Activated CD8-positive, alpha-beta memory T cell treated with anti-CD3 and anti-CD28 coated beads, Interleukin-2, amount 50 U/mL, for 1 hour (primary cell): ENCODE measurements around the gene FMNL2.
"Not testable (repeated sequence)": the region's sequence is repeated elsewhere in the genome, so short reads cannot be mapped to it uniquely, and the experiment has no call there.

ENCODE experiments used
- DNase-seq: peaks from one replicate; pipeline ENCODE4 v3.0.0-alpha.2; 2020; ENCODE audit errors: extremely low read depth

Gene FMNL2

GRCh38 chr2:152468899-152469692, 134.1 kb downstream of the FMNL2 start:
- no peak for DNase-seq

DNA sequence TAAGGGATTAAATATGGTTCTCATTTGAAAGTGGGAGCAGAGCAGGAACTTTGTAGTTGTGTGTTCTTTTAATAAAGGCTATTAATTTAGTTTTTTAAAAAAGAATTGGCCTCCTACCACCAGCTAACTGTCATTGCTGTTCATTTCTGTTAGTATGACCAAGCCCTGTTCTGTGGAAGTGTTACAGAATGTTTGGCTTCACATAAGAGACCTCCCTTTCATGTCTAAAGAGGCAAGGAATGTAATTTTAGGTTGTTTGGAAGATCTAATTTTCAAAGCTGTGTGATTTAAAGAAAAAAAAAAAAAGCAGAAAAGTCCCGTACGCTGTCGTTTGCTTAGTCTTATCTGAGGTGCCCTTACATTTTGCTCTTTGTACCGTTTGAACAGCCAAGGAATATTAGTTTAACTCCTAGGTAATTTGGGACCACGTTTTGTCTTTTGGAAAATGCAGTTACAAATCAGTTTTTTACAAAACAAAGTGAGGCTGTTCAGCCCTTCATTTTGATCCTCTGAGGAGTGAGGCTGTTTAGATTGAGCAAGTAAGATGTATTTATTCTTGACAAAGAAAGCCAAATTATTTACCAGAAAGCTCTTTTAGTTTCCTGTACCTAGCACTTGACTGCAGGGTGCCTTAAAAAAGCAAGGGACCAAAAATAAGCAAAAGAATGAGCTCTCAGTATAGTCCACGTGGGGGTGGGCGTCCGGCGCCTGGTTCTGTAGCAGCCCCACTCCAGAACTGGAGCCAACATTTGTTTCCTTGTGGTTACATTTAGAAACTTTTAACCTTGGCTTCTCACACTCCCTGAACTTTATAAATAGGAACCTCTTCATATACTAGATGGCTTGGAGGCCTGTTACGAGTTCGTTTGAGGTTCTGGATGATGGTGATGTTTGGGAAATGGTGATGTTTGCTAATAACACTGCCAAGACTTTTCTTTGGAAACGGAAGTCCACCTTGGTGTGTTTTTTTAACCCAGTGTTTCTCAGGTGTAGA, 136.2 kb downstream of the FMNL2 start:
- no peak for DNase-seq

- no peak for DNase-seq
These were observed 137.5 kb downstream of the FMNL2 start for GRCh38 chr2:152472481-152472887.

DNA sequence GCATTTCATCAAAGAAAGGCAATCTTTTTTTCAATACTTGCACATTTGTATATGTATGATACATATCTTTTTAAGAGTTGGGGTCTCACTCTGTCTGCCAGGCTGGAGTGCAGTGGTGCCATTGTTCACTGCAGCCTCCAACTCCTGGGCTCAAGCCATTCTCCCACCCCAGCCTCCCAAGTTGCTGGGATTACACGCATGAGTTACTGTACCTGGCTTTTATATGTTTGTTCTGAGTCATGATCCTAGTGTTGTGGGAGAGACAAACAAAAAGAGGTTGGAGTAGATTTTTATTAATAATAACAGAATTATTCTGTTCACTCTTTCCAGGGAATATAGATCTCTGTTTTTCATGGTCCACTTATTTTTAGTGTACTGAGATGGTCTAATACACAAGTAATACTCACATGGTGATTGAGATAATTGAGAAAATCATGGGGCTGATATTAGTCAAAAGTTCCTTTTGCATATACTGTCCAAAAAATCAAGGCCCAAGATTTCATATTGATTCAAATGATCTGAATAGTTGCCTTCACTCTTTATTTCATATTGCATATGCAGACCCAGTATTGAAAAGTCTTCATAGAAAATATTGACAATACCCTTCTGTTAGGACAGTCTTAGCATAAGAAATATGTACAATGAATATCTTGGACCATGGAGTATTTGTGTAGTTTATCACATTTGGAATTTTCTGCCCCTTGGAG, 138.3 kb downstream of the FMNL2 start:
- no peak for DNase-seq

- not testable (repeated sequence) for DNase-seq
These were observed 139.5 kb downstream of the FMNL2 start for GRCh38 chr2:152474523-152474922.

GRCh38 chr2:152475982-152476381, 141.0 kb downstream of the FMNL2 start:
- DNase-seq: no peak

DNA sequence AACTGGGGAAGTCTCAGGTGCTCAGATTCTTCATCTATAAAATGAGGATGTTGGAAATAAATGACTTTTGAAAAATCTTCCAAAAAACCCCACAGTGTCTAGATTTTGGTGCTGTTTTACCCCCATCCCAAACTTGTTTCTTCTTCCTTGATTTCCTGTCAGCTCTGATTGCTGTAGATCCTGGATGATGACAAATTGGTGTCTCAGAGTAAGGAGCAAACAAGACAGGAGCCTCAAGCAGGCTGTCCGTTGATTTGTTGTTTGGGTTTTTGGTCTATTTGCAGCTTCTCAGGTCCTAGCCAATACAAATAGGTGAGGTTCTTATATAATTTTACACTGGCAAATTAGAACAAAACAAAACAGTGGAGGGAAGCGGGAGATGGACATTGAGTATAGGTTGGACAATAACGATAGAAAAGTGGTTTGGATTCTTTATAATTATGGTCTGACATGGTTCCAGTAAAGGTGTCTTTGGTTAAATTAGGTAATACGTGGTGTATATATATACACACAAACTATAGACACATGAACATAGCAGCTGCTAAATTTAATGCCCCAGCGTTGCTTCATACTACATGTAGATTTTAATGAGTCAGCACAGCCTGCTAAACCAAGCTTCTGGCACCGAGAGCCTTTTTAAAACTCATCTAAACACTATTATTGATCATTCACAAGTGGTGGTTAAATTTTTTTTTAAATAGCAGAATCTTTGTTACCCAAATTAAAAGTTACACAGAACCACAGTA, 142.5 kb downstream of the FMNL2 start:
- no peak for DNase-seq

GRCh38 chr2:152479282-152479681, 144.3 kb downstream of the FMNL2 start:
- no peak for DNase-seq

- no peak for DNase-seq
These were observed 145.9 kb downstream of the FMNL2 start for GRCh38 chr2:152480821-152481399.

- DNase-seq: no peak
These were observed 147.1 kb downstream of the FMNL2 start for GRCh38 chr2:152481881-152482583.

- DNase-seq: no peak
These were observed 148.5 kb downstream of the FMNL2 start for GRCh38 chr2:152483276-152484063.

GRCh38 chr2:152485954-152486736, 151.2 kb downstream of the FMNL2 start:
- DNase-seq: no peak

GRCh38 chr2:152486737-152487400, 151.9 kb downstream of the FMNL2 start:
- no peak for DNase-seq

DNA sequence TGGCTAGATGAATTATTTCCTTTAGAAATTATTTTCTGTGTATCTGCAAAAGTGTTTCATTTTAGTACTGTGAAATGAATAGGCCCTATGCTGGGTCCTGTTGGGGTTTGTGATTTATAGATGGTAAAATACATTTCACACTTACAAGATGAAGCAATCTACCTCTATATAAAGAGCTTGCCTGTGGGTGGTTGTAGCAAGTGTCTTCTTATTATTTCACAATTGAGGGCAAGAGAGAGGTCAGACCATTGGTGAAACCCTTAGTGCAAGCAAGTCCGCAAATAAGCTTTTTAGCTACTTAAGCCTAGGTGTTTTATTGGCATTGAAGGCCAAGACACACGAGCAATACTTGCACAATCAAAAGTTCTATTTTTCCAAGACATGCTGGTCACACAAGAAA, 153.1 kb downstream of the FMNL2 start:
- DNase-seq: no peak

- no peak for DNase-seq
These were observed 154.4 kb downstream of the FMNL2 start for GRCh38 chr2:152489364-152489763.

GRCh38 chr2:152490686-152491455, 155.9 kb downstream of the FMNL2 start:
- DNase-seq: no peak

DNA sequence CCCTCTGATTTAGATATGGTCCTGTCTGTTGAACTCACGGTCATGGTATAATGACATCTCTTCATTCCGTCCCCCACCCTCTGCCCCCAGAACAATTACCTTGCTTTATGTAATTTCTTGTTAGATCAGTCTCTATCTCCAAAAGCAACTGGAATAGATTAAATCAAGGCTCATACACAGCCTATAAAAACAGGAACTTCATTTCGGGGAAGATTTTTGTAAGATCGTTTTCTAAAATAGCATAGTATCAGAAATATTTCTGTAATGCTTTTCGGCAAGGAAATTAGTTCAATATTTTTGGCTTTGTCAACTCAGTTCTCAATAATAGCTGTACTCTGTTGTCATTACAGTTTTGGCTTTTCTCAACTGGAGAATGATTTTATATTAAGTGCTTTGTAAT, 157.2 kb downstream of the FMNL2 start:
- no peak for DNase-seq
